ENCODE results near the gene CNTN5. TPM values are rescaled to one million over a fixed set of nuclear protein-coding genes. Genes with fewer than 3 reads are reported as not detected.

CNTN5 gene
- total RNA-seq, 6 donors from 2014 or later = 0.13 to 1.0 (median 0.57) TPM; not detected in 2

GRCh38 chr11:99160447-99160846, 139.7 kb downstream of the CNTN5 start:
- DNase-seq (no peak), ATAC-seq (ENCODE audit: low FRiP score in 2 of 2) (no peak)
- no peaks in the 10 kb centered on the region for H3K36me3 ChIP-seq
- no peak for TF ChIP-seq CTCF (IDR thresholded peaks at IDR 0.05)
- H3K27me3 ChIP-seq = no peaks in the 10 kb centered on the region
- WGBS, 2 donors = 60 to 63% methylated on average over 2 of the region's 2 CpGs
- H3K27ac ChIP-seq = no peak overlapping the region
- no peaks in the 10 kb centered on the region for H3K9me3 ChIP-seq
- H3K4me3 ChIP-seq = no peak overlapping the region
- no peaks in the 10 kb centered on the region for H3K4me1 ChIP-seq

- no peak overlapping the region for H3K4me3 ChIP-seq
- H3K4me1 ChIP-seq = no peaks in the 10 kb centered on the region
- H3K27me3 ChIP-seq = no peaks in the 10 kb centered on the region
- ATAC-seq (ENCODE audit: low FRiP score in 2 of 2) (no peak), DNase-seq (no peak)
- H3K27ac ChIP-seq = no peak overlapping the region
- H3K36me3 ChIP-seq = no peaks in the 10 kb centered on the region
- no peaks in the 10 kb centered on the region for H3K9me3 ChIP-seq
- 82 to 90% methylated on average over 5 of the region's 5 CpGs for WGBS, 2 donors
- TF ChIP-seq POLR2AphosphoS5 (IDR thresholded peaks at IDR 0.05) (no peak), POLR2A (IDR thresholded peaks at IDR 0.05) (no peak), EP300 (IDR thresholded peaks at IDR 0.05) (no peak), CTCF (IDR thresholded peaks at IDR 0.05) (no peak)
These were observed 142.1 kb downstream of the CNTN5 start for GRCh38 chr11:99162819-99163218.

- Histone ChIP-seq H3K27me3 (no peaks in the 10 kb centered on the region), H3K9me3 (no peaks in the 10 kb centered on the region), H3K27ac (no peak overlapping the region), H3K36me3 (no peaks in the 10 kb centered on the region), H3K4me3 (no peak overlapping the region), H3K4me1 (no peaks in the 10 kb centered on the region)
- DNase-seq (no peak), ATAC-seq (ENCODE audit: low FRiP score in 2 of 2) (no peak)
- TF ChIP-seq EP300 (IDR thresholded peaks at IDR 0.05) = no peak
- no peak for TF ChIP-seq POLR2A (IDR thresholded peaks at IDR 0.05)
- TF ChIP-seq POLR2AphosphoS5 (IDR thresholded peaks at IDR 0.05) = no peak
- no peak for TF ChIP-seq CTCF (IDR thresholded peaks at IDR 0.05)
These were observed 149.8 kb downstream of the CNTN5 start for GRCh38 chr11:99170591-99170990.

GRCh38 chr11:99171330-99171729, 150.6 kb downstream of the CNTN5 start:
- H3K4me3 ChIP-seq = no peak overlapping the region
- H3K9me3 ChIP-seq = no peaks in the 10 kb centered on the region
- ATAC-seq (ENCODE audit: low FRiP score in 2 of 2) = no peak
- TF ChIP-seq POLR2AphosphoS5 (IDR thresholded peaks at IDR 0.05) = no peak
- TF ChIP-seq POLR2A (IDR thresholded peaks at IDR 0.05) = no peak
- TF ChIP-seq EP300 (IDR thresholded peaks at IDR 0.05) = no peak
- TF ChIP-seq CTCF (IDR thresholded peaks at IDR 0.05) = no peak
- no peaks in the 10 kb centered on the region for H3K27me3 ChIP-seq
- H3K36me3 ChIP-seq = no peaks in the 10 kb centered on the region
- WGBS, 2 donors = 82 to 86% methylated on average over 5 of the region's 5 CpGs
- DNase-seq = no peak
- no peak overlapping the region for H3K27ac ChIP-seq
- no peaks in the 10 kb centered on the region for H3K4me1 ChIP-seq

- no peak for ATAC-seq (ENCODE audit: low FRiP score in 2 of 2)
- Histone ChIP-seq H3K9me3 (no peaks in the 10 kb centered on the region), H3K4me3 (no peak overlapping the region), H3K27ac (no peak overlapping the region), H3K4me1 (no peaks in the 10 kb centered on the region), H3K27me3 (no peaks in the 10 kb centered on the region), H3K36me3 (no peaks in the 10 kb centered on the region)
- no peak for DNase-seq
- TF ChIP-seq EP300 (IDR thresholded peaks at IDR 0.05) = no peak
- no peak for TF ChIP-seq CTCF (IDR thresholded peaks at IDR 0.05)
- TF ChIP-seq POLR2AphosphoS5 (IDR thresholded peaks at IDR 0.05) = no peak
- TF ChIP-seq POLR2A (IDR thresholded peaks at IDR 0.05) = no peak
These were observed 155.7 kb downstream of the CNTN5 start for GRCh38 chr11:99176430-99176829.

All from upper lobe of left lung (tissue), 6 donors.